GM21528 (cell line): ENCODE measurements around the gene VPS9D1.
A peak's percentile ranks its signal among the peaks of the same experiment; 100 is the strongest.

Experiments used
- ATAC-seq: cut with Tn5 transposase; IDR thresholded peaks from one replicate; pipeline ENCODE4 v1.9.1; 2021; ENCODE audit warnings: mild to moderate bottlenecking, moderate library complexity; ENCODE audit not compliant: unreplicated experiment, low FRiP score

Gene VPS9D1

DNA sequence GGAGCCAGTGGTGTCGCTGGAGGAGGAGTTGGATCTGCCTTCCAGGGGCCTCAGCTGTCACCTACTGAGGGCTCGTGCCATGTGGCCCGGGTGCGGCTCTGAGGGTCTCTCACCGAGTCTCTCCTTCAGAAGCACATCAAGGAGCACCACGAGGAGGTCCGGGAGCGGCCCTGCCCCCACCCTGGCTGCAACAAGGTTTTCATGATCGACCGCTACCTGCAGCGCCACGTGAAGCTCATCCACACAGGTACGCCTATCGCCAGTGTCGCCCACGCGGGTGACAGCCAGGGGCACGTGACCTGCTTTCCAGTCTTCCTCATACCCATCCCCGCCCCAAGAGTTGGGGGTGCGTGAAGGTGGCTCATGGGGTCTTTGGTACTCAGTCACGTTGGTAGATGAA is 13.1 kb upstream of the VPS9D1 start:
- no peak for ATAC-seq

DNA sequence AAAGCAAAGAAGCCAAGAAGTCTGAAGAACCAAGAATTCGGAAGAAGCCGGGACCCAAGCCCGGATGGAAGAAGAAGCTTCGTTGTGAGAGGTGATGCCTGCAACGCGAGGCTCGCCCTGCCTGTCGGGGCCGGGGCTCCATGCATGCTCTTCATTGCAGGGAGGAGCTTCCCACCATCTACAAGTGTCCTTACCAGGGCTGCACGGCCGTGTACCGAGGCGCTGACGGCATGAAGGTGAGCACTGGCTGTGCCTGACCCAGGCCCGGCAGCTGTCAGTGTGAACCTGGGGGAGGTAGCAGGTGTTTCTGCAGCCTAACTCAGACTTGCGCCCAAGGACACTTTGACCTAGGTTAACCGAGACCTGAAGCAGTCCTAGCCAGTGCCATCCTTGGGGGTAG is 12.6 kb upstream of the VPS9D1 start:
- no peak for ATAC-seq

DNA sequence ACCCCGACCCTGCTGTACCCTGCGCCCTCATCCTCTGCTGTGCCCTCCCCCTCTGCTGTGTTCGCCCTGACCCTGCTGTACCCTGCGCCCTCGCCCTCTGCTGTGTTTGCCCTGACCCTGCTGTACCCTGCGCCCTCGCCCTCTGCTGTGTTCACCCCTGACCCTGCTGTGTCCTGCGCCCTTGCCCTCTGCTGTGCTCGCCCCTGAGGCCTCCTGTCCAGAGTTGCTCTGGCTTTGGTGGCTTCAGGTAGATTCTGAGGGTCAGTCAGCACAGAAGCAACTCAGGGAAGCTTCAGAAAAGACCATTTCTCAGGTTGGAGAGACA is 12.2 kb upstream of the VPS9D1 start:
- no peak for ATAC-seq

DNA sequence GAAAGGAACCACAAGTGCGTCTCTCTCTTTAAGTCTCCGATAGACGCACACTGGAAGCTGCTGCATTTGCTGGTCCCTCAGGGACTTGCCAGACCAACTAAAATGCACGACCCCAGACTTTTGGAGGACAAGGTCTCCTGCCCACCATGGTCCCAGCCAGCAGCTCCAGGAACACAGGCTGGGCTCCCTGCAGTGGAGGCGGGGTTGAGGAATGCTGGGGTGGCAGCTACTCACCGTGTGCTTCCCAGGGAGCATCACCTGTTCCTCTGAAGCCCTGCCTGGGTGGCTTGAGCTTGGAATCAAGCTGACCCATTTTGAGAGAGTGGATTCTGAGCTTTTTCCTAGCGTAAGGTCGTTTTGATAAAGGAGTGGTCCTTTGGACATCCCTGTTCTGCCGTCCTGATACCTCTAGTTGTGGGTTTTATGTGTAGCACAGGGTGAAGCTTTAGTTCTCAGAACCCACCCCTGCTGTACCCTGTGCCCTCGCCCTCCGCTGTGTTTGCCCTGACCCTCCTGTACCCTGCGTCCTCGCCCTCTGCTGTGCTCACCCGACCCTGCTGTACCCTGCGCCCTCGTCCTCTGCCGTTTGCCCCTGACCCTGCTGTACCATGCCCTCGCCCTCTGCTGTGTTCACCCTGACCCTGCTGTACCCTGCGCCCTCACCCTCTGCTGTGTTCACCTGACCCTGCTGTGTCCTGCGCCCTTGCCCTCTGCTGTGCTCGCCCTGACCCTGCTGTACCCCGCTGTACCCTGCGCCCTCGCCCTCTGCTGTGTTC is 11.6 kb upstream of the VPS9D1 start:
- no peak for ATAC-seq

- ATAC-seq, result no peak
These were observed 10.0 kb upstream of the VPS9D1 start for GRCh38 chr16:89730610-89731234.

GRCh38 chr16:89729863-89730593 is 9.3 kb upstream of the VPS9D1 start:
- ATAC-seq, result no peak

DNA sequence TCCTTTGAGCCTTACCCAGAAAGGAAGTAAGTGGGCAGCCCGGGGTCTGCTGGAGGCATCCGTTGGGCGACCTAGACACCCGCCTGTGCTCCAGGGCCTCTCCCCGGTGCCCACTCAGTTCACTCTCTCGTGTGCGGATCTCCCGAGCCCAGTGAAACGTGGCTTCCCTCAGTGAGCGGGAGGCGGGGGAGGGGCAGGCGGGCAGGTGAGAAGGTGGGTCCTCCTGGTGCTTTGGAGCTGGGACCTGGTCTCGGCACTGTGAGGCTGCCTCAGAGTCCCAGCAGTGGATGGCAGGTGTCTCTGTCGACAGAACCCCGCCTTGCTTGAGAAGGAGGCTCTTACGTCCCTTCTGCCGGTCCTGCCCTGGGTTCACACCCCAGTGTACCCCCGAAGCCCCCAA is 8.6 kb upstream of the VPS9D1 start:
- ATAC-seq, result no peak

DNA sequence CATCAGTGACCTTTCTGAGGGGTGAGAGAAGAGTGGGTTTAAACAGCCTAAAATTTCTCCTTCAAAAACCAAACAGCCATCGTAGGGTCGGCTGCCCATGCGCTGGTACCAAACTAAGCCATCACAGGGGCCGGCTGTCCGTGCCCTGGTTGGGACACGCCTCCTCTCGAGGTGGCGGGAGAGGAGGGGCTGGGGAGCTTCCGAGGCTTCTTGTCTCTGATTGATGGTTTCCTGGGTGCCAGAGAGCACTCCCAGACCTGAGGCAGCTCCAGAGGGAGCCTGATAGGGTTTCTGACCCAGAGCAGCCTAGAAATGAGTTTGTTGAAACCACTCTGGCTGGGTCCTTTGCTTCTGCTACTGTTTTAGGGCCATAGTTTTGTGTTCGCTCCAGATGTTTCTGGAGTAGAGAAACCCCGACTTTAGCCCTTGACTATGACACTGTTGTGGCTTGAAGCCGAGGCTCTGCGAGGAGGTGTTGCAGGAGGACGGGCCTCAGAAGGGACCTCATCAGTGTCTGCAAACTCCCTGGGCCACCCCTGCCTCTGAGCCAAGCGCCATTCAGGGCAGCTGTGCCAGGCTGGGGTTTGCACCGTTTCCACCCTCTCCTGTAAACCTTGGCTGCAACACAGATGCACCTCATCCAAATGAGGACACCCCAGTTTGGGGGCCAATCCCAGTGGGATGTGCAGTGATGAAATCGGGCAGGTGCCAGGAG is 6.9 kb upstream of the VPS9D1 start:
- no peak for ATAC-seq

DNA sequence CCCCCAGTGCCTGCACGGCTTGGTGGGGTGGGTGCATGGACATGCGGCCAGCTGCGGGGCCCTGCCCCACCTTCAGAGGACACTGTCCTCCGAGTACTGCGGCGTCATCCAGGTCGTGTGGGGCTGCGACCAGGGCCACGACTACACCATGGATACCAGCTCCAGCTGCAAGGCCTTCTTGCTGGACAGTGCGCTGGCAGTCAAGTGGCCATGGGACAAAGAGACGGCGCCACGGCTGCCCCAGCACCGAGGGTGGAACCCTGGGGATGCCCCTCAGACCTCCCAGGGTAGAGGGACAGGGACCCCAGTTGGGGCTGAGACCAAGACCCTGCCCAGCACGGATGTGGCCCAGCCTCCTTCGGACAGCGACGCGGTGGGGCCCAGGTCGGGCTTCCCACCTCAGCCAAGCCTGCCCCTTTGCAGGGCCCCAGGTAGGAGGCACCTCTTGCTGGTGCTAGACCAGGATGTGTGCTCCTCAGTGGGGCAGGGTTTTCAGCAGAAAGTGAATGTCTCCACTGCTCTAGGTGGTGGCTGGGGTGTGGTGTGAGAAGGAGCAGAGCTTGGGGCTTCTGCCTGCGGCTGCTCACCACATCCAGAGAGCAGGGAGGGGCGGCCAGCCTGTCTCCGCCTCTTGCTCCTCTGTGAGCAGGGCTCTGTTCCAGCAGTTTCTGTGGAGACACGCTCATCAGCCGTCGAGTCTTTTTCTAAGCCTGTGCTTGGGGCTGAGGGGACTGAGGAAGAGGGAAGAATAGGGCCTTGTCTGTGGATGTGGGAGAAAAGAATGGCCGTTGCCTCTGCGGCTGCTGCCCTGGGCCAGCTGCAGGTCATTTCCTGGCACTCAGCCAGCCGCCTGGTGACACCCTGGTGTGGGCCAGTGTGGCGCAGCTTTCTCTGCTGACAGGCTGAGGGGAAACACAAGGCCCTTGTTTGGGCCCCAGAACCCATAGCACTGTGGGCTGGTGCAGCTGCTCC is 2.9 kb upstream of the VPS9D1 start:
- ATAC-seq, result no peak

DNA sequence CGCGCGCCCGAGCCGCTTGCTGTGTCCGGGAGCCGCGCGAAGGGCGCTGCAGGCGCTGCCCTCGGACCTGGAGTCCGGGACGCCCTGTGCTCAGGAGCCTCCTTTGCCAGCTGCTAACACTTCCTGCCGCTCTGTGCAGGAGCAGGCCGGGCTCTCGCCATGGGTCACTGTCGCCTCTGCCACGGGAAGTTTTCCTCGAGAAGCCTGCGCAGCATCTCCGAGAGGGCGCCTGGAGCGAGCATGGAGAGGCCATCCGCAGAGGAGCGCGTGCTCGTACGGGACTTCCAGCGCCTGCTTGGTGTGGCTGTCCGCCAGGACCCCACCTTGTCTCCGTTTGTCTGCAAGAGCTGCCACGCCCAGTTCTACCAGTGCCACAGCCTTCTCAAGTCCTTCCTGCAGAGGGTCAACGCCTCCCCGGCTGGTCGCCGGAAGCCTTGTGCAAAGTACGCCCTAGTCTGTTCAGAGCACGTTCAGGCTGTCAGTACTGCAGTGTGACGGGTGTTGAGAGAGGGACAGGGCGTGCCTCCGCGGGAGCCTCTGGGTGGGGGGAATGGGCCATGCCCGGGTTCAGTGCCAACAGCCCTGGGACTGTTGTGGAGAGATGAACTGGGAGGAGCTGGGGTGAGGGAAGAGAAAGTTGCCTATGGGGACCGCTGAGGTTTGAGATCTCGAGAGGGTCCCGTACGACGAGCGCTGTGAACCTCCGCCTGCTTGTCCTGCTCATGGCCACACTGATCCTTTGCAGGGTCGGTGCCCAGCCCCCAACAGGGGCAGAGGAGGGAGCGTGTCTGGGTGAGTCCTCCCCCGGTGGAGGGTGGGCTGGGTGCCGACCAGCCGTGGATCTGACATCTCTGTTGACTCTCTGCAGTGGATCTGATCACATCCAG is 1.9 kb upstream of the VPS9D1 start:
- ATAC-seq, result peak; percentile 31

GRCh38 chr16:89721546-89722391 is 1.1 kb upstream of the VPS9D1 start:
- peak; percentile 23 for ATAC-seq

- peak; percentile 19 for ATAC-seq
These were observed 216 bp downstream of the VPS9D1 start for GRCh38 chr16:89720551-89720812.

GRCh38 chr16:89717688-89718505 is 2.8 kb downstream of the VPS9D1 start:
- ATAC-seq, result no peak

DNA sequence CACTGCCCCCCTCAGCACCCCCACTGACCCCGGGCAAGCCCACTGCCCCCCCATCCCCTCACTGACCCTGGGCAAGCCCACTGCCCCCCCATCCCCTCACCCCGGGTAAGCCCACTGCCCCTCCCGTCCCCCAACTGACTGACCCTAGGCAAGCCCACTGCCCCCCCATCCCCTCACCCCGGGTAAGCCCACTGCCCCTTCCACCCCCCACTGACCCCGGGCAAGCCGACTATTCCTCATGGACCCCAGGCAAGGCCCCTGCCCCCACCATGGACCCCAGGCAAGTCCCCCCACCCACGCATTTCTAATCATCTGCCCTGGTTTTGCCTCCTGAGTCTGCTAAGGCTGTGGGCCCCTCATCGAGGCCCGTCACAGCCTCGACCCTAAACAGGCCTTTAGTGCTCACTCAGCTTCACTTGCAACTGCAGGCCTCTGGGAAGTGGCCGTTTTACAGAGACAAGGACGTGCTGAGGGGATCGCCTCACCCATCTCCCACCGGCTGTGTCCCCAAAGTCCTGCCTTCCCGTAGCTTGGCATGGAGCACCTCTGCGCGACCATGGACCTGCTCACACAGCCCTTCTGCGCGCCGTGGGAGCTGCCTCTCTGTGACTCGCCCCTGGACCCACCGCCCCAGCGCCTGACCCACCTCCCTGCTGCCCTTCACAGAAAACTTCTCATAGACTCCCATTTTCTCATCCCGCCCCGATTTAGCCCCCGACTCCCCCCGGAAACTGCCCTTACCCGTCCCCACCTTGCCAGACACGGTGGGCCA is 3.6 kb downstream of the VPS9D1 start:
- ATAC-seq, result no peak

DNA sequence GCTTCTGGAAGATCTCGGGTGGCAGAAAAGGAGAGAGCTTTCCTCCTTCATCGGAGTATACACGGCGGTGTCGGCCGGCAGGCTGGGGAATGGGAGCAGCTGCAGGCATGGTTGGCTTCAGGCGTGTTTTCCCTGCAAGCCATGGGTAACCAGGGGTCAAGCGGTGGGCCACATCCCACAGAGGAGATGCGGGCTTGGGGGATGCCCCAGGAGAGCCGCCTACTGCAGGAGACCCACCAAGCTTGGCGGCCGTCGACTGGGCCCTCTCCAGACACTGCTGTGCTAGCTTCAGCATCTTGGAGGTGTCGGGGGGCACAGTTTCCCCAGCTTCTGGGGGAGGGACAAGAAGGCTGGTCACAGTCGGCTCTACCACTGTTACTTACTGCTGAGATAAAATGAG is 4.2 kb downstream of the VPS9D1 start:
- ATAC-seq, result no peak

DNA sequence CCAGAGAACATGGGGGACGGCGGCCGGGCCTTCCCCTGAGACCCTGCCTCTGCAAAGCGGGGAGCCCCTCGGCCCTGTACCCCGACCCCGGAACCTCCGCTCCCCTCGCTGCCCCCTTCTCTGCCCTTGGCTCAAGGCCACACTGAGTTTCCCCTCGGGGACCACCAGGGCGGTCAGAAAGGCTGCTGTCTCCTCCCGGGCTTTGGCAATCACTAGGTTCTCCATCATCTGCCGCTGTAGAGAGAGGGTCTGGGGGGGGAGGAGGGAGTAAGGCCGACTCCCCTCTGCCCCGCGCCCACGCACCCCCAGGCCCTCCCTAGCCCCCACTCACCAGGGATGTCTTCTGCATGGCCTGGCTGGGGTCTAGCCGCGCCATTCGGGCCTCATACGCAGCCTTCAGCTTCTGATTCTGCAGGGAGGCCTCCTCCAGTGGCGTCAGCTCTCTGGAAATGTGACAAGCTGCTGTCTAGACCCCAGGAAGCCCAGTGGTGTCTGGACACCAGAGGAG is 8.4 kb downstream of the VPS9D1 start:
- no peak for ATAC-seq
